Retina (tissue), 1 donor: ENCODE results near the gene OTULINL.

ENCODE experiments used
- DNase-seq: peaks from one replicate; pipeline ENCODE4 v3.0.0-alpha.2; 2016

Gene OTULINL

DNA sequence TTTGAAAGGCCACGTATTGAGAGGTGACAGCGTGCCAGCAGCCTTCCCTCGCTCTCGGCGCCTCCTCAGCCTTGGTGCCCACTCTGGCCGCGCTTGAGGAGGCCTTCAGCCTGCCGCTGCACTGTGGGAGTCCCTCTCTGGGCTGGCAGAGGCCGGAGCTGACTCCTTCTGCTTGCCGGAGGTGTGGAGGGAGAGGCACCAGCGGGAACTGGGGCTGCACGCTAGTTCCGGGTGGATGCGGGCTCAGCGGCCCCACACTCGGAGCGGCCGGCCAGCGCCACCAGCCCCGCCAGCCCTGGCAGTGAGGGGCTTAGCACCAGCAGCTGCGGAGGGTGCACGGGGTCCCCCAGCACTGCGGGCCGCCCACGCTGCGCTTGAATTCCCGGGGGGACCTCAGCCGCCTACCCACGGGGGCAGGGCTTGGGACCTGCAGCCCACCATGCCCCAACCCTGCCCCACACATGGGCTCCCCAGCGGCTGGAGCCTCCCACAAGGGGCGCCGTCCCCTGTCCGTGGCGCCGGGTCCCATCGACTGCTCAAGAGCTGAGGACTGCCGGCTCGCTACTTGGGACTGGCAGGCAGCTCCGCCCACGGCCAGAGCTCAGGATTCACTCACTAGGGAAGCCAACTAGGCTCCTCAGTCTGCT lies 4.4 kb upstream of the OTULINL start:
- no peak for DNase-seq

DNA sequence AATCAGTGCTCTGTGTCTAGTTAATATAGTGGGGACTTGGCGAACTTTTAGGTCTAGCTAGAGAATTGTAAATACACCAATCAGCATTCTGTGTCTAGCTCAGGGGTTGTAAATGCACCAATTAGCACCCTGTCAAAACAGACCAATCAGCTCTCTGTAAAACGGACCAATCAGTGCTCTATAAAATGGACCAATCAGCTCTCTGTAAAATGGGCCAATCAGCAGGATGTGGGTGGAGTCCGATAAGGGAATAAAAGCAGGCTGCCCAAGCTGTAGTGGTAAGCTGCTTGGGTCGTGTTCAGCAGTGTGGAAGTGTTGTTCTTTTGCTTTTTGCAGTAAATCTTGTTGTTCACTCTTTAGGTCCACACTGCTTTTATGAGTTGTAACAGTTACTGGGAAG lies 3.6 kb upstream of the OTULINL start:
- DNase-seq = no peak

DNA sequence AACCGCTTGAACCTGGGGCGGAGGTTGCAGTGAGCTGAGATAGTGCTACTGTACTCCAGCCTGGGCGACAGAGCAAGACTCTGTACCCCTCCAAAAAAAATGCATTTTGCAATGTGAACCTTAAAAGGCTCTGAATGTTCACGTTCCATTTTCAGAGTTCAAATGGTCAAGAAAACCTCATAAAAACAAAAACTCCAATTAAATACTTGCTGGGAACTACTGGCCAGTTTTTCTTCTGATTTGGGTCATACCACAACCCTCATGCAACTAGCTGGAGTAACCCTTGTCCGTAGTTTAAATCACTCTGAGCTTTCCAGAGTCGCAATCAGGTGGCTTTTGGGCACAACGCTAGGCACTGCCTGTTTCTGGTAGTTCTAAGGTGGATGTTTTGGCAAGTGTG lies 2.3 kb upstream of the OTULINL start:
- no peak for DNase-seq

DNA sequence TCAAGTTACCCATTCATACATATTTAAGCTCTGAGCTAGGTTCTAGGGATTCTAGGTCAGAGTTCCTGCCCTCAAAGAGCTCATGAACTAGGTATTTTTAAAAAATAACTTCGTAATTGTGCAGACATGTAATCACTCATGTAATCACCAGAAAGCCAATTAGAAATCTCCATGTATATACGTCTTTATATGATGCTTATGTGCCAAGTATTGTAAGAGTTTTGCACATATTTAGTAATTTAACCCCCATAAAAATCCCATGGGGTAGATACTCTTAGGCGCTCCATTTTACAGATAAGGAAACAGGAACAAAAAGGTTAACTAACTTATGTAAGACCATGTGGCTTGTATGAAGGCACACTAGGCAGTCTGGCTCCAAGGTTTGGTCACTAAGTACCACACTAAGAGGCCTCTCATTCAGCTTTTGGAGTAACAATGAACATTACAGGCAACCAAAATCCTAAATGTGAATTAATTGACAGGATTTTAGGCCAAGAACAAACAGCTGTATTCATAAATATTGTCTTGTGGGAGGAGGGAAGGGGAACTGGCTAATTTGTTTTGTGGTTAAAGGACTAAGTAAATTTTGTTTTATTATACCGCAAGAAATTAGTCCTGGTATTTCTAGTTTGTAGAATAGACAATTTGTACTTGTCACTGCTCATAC lies 1.7 kb upstream of the OTULINL start:
- DNase-seq = no peak

DNA sequence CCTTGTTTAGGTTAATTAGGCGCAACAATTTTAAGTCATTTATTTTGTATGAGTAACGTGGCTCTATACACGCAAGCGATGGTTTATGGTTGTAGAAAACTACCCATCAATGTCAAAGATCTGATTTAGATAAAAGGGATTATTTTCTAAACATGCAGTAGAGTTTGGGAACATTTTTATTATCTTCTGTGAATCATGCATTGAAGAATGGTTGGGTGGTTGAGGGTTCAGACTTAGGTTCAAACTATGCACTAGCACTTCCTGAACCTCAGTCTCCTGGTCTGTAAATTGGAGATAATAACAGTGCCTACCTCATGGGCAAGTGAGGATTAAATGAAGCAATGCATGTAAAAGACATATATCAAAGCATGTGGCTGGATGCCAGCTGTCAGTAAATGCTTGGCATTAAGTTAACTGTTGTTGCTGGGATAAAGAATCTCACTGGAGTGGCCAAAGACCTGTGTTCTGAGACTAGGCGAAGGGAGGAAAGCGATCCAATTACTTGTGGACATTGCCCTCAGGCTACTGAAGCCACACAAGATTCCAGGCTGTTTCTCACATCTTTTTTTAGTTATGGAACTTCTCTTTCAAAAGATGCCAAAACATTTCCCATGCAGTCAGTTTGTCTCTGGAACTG lies 1.1 kb upstream of the OTULINL start:
- no peak for DNase-seq

DNA sequence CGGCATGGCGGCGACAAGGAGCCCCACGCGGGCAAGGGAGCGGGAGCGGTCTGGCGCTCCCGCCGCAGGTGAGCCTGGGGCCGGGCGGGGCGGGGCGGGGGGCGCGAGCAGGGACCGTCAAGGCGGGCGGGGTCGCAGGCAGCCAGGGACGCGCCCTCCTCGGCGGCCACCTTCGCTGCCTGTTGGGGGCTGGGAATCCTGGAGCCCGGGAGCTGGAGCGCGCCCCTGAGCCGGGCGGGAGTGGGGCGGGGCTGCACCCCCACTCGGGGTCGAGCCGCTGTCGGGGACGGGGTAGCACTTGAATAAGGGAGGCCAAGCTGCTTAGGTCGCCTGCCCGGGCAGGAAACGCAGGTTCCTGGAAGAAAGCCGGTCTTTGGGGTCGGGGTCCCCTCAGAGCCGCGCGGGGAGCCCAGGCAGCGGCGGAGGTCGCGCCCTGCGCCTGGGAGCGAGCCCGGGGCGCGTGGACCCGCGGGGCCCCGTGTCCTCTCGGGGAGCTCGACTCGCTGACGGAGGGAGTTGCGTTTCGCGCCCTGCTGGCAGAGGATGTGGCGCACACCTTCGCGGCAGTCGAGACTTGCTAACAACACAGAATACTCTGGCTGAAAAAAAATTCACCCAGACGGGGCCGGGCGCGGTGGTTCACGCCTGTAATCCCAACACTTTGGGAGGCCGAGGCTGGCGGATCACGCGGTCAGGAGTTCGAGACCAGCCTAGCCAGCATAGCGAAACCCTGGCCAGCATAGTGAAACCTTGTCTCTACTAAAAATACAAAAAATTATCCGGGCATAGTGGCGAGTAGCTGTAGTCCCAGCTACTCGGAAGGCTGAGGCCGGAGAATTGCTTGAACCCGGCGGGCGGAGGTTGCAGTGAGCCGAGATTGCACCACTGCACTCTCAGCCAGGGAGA lies 552 bp downstream of the OTULINL start:
- peak; percentile 86 for DNase-seq

DNA sequence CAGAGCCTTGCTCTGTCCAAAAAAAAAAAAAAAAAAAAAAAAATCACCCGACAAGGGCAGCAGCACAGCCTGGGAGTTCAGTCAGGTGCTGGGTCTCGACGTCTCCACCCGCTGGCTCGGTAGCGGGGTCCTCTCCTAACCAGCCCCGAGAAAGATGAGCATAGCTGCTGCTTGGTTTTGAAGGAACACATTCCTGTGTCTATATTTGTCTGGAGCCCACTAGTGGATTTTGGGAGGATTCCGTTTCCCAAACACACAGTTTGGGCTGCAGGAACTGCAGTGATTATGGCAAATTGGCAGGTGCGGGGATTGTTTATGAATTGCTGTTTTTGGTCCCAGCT lies 1.2 kb downstream of the OTULINL start:
- no peak for DNase-seq

DNA sequence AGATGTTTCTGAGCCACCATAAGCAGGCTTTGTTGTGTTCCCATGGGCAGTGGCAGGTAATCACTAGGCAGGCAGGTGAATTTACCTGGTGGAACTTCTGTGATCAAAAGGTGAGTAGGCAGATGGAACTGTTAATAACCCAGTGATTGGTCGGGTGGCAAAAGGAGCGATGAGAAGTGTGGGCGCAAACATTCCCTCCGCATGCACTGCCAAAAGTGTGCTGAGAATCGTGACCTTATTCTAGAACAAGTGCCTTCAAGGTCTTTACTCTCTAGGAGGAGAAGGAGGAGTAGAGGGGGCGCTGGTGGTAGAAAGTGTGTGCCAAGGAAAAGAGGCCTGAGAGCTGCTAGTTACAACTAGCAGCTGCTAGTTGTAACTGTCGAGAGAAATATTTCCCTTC lies 3.3 kb downstream of the OTULINL start:
- no peak for DNase-seq

DNA sequence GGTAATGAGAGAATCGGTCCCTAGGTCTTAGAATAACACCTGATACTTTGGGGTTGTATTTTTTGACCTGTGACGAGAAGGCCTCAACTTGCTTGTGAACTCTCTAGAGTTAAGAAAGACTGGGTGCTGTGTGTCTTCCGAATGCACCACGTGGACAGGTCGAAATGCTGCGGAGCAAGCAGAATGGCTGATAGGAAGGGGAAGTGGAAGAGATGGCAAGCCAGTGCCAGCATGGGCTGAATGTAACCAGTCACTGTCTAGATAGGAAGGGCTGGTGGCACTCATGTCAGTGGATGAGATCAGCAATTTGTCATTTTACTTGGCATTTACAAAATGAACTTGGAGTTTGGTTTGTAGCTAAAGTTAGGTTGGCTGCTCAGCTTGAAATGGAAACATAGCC lies 5.6 kb downstream of the OTULINL start:
- DNase-seq = no peak

DNA sequence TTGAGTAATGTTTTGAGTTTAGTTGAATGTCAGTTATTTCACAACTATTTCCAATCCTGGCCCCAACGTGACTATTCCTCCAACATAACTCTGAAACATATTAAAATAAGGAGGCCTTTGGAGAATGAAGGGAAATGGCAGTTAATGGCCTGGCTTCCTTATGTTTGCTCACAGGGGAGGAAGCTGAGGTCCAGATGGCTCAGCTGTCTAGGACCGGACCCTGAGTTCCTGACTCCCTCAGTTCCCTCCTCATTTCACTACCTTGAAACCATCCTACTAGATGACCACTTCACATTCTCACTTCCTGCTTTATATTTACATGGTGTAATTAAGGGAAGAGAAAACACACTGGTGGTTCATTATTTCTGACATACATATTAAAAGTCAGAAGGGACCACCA lies 6.6 kb downstream of the OTULINL start:
- DNase-seq = no peak

DNA sequence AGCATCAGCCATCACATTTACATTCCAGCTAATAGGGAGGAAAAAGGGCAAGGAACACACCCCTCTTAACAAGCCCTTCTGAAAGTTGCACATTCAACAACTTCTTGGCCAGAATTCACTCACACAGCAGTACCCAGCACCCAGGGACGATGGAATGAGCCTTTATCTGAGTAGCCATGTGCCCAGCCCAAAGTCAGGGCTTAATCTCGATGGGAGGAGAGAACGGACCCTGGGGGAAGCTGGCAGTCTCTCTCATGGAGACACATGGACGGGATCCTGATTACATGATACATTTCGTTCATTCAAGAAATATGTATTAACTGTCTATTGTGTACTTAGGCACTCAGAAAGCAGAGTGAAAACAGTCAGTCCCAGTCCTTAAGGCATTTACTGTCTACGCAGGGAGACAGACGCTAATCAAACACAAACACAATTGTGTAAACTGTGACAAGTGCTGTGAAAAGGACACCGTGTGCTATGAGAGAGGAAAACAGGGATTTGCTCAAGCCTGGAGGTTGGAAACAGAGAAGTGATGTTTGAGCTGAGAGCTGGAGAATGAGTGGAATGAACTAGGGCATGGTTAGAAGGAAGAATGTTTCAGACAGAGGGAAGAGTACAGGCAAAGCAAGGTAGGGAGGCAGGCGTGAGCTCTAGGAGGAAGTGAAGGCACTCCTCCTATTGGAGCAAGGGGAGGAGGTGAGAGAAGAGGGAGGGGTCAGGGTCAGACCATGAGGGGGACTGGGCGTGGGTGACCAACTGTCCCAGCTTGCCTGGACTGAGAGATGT lies 7.4 kb downstream of the OTULINL start:
- no peak for DNase-seq

DNA sequence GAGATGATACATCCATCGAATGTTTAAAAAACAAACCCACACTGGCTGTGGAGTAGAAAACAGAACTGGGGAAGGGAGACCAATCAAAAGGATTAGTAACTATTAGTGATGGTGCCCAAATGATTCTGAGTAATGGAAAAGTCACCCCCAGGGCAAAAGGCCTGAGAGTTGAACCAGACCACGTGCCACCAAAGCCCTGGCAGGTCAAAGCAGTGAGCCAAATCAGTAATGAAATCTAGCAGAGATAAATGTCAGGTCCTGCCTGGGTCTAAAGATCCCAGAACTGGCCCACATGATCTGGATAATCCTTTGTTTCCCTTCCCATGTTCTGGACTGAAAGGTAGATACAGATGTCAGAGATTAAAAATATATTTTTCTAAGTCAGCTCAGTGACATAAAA lies 9.4 kb downstream of the OTULINL start:
- no peak for DNase-seq

DNA sequence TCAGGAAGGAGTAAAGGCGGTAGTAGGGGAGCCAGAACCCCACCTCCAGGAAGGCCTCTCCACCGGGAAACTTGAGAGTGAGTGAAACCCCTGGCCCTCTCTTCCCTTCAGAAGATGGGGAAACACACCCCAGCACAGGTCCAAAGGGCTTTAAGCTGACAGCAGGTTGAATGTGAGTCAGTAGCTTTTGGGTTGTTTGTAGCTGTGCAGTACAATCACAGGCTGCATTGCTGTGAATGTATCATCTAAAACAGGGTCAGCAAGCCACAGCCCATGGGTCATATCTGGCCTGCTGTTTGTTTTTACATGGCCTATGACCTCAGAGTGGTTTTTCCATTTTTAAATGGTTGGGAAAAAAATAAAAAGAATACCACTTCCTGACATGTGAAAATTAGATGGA lies 10.0 kb downstream of the OTULINL start:
- DNase-seq = no peak

DNA sequence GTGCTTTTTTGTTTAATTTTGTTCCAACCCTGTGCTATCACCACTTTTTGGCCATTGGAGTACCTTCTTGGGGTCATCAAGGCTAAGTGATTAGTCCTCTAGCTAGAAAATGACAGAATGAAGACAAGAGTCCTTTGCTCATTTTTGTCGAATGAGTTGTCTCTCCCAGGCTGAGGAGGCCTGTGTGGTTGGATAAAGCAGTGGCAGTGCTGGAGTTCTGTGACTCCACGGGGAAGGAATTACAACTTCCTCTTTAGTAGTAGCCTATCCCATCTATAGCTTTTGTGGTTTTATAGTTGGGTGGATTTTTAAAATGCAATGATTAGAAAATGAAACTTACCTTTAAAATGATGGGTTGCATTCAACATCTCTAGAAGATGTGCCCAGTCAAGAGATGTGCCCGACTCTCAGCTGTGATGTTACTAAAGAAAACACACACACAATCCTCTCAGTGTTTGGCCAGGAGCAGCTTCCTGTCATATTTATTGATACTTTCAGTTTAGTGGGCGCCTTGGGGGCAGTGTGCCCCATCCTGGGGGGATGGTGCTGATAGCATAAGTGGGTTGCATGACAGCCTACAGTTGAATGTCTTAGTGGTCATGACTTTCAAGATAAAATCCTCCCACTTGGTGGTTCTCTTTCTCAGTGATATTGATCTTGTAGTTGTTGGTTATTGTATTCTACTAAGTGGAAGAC lies 11.9 kb downstream of the OTULINL start:
- no peak for DNase-seq

DNA sequence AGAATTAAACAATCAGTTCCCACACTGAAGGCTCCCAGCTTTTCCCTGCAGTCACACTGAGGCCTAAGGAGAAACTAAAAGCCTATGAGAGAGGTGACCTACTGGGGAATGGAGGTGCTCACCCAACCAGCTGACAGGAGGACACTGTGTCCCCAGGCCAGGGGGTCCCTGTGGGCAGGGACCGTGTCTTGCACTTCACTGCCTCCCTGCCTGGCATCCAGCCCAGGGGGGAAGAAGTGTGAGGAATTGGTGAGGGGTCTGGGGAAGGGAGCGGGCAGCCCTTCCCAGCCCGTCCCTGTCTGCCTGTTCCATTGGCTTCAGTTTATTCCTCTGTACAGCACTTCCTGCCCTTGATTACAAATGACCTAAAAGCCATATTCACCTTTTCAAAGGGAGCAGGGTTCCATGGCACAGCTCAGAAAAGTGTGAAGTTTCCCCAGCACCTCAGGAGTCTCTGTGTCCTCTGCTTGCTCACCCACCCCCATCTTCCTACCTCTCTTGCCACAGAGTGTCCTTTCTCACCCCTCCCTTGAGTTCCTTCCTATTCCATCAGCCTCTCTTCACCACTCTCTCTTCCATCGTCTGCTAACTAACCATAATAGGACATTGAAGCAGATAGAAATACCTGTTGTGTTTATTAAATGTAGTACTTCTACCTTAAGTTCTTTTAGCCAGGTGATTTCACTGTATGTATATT lies 12.9 kb downstream of the OTULINL start:
- no peak for DNase-seq

DNA sequence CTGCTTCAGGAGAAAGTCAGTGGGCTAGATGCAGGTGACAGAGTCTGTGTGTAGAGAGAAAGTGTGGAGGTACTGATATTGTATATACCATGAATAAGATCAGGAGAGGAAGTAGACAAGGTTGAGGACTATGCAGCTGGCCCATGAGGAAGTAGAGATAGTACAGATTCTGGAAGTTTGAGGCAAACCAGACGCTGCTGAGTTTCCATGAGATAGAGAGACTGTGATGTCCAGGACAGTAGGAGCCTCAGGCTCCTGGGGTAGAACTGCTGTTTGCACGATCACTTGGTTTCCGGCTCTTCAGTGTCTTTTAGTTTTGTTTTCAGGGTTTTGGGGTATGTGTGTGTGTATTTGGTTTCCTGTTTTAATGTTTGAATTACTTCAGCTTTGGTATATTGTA lies 13.6 kb downstream of the OTULINL start:
- no peak for DNase-seq

DNA sequence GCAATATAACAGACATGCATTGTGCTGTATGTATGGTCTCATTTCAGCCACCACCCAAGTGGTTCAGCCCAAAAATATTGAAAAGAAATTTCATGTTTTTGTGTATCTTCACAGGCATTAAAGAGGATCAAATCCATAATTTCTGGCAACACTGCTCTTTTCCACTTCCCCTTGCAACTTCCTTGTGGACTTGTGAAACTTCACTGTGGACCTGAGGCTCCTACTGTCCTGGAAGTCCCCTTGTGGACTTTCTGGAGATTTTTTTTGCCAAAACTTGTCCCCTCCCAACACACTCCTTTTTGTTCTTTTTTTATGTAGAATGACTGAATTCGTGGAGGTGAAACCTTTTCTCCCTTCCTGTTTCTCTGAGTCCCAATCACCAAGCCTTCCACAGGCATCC lies 14.3 kb downstream of the OTULINL start:
- DNase-seq = no peak

DNA sequence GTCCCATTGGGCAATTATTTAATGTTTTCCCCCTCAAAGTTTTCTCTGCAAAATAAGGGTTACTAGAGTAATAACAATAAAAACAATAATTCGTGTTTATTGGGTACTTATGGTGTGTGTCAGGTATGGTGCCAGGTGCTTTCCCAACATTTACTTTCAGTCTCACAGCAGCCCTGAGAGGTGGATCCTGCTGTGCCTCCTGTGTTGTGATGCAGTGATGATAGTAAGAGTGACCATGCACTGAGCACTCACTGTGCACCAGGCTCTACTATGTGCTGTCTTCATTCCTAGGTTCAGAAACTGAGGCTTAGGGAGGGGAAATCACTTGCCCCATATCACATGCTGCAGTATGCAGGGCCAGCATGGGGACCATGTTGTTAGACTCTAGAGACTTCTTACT lies 15.5 kb downstream of the OTULINL start:
- DNase-seq = no peak

DNA sequence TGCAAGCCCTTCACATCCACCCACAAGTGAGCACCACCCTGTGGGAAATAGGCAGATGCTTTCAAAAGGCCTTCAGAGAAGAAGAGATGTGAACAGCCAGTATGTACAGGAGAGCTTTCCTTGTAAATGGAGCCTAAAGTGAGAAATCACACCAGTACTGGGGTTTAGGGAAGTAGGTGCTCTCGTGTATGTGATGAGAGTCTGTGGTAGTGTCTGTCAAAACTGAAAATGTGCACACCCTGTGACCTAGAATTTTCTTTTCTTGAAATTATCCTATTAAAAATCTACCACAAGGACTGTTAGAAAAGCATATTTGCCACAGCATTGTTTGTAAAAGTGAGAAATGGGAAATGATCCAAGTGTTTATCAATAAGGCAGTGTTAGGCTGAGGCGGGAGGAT lies 16.6 kb downstream of the OTULINL start:
- DNase-seq = no peak

DNA sequence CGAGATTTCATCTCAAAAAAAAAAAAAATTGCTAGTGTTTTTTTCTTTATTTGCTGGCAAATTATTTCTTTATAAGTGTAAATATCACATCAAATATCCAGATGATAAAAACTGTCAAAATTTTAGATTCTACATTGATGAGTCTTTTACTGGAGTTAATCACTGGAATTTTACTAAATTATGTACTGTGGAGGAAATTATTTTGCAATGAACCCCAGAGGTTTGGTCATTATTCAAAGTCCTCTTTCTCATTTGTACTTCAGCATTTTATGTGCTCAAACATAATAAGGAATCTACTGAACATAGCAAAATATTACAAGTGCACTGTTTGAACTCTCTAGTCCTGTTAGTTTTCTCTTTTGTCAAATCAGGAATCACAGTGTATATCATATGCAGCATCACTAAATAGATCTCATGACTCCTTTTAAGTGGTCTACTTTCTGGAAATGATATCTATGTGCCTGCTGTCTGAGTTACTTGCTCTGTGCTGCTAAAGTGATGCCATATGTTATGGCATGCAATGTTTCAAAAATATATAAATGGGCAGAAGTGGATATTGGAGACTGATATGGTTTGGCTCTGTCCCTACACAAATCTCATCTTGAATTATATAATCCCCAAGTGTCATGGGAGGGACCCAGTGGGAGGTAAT lies 18.0 kb downstream of the OTULINL start:
- DNase-seq = no peak

DNA sequence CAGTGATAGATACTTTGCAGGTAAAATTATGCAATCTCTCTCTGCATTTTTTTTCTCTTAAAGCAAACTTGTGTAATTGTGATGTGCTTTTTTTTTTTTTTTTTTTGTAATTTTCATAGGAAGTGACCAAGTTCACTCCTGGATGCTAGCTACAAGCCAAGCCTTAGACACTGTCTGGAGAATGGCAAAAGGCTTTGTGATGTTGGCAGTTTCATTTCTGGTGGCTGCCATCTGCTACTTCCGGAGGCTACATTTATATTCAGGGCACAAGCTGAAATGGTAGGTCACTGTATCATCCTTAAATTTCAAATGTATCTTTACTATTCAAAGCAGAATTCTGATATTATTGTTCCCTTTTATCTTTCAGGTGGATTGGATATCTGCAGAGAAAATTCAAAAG lies 19.3 kb downstream of the OTULINL start:
- no peak for DNase-seq
